CD4-positive, CD25-positive, alpha-beta regulatory T cell (primary cell): ENCODE results near the gene CCDC88C. TPM values are rescaled to one million over a fixed set of nuclear protein-coding genes. Genes with fewer than 3 reads are reported as not detected.
"Not testable (repeated sequence)": the region's sequence is repeated elsewhere in the genome, so short reads cannot be mapped to it uniquely, and the experiment has no call there.

Experiments
- ATAC-seq, 2 donors: fragments of 150-1000 bp; cut with Tn5 transposase; one replicate each; pipeline ENCODE4 v1.10.0; 2021; ENCODE audit warnings: low read depth in 2 of 2, moderate number of reproducible peaks in 2 of 2, moderate library complexity in 1 of 2
- DNase-seq, 3 donors: peaks; one replicate each; pipeline versions ENCODE4 v3.0.0 to v3.0.0-alpha.2; 2012 to 2022; ENCODE audit warnings: mixed read lengths in 1 of 3
- H3K27ac ChIP-seq: one replicate; pipeline ENCODE4 v1.7.0; 2013; ENCODE audit warnings: mild to moderate bottlenecking, low read length; ENCODE audit not compliant: insufficient read depth, poor library complexity, severe bottlenecking
- H3K27me3 ChIP-seq: one replicate; pipeline ENCODE4 v1.7.0; 2013; ENCODE audit warnings: low read length; ENCODE audit not compliant: control insufficient read depth, insufficient read depth
- H3K36me3 ChIP-seq: one replicate; pipeline ENCODE4 v1.7.0; 2013; ENCODE audit warnings: mild to moderate bottlenecking, low read length, moderate library complexity; ENCODE audit not compliant: control insufficient read depth, insufficient read depth
- H3K4me1 ChIP-seq: 2 replicates; pipeline ENCODE4 v1.7.0; 2013; ENCODE audit warnings: mild to moderate bottlenecking, low read length; ENCODE audit not compliant: insufficient read depth, control insufficient read depth, poor library complexity, severe bottlenecking
- H3K4me3 ChIP-seq: one replicate; pipeline ENCODE4 v1.7.0; 2013; ENCODE audit warnings: low read depth, mild to moderate bottlenecking, low read length, moderate library complexity
- H3K9me3 ChIP-seq, 2 experiments: 1 replicate in 1 of 2; 2 replicates in 1 of 2; pipeline ENCODE4 v1.7.0; 2013; ENCODE audit warnings: low read length in 2 of 2, mild to moderate bottlenecking in 1 of 2, moderate library complexity in 1 of 2; ENCODE audit not compliant: control insufficient read depth in 2 of 2
- H3K27ac Mint-ChIP-seq, 3 donors: one replicate each; pipeline ENCODE4 v1.8.0; 2020 to 2022; ENCODE audit warnings: mild to moderate bottlenecking in 3 of 3, mixed read lengths in 3 of 3, moderate library complexity in 2 of 3
- H3K27me3 Mint-ChIP-seq: one replicate; pipeline ENCODE4 v1.8.0; 2022; ENCODE audit warnings: mild to moderate bottlenecking, mixed read lengths
- H3K36me3 Mint-ChIP-seq: one replicate; pipeline ENCODE4 v1.8.0; 2020; ENCODE audit warnings: mixed read lengths
- H3K4me1 Mint-ChIP-seq, 4 donors: one replicate each; pipeline ENCODE4 v1.8.0; 2020 to 2022; ENCODE audit warnings: mixed read lengths in 4 of 4, mild to moderate bottlenecking in 1 of 4
- H3K4me3 Mint-ChIP-seq, 4 donors: one replicate each; pipeline ENCODE4 v1.8.0; 2020 to 2022; ENCODE audit warnings: mild to moderate bottlenecking in 4 of 4, mixed read lengths in 4 of 4, moderate library complexity in 3 of 4
- H3K9me3 Mint-ChIP-seq, 7 donors: one replicate each; pipeline ENCODE4 v1.8.0; 2020 to 2022; ENCODE audit warnings: mixed read lengths in 7 of 7, mild to moderate bottlenecking in 3 of 7, moderate library complexity in 2 of 7
- polyA plus RNA-seq, 4 donors: library from polyadenylated mRNA; unstranded; fragments of 300-500 nt; fragmentation: Illumina TruSeq; gene quantifications; one replicate each; pipeline ENCODE4 v1.2.3, GENCODE V29; 2021
- total RNA-seq: library from RNA; stranded (reverse); gene quantifications from one replicate; pipeline ENCODE4 v1.2.3, GENCODE V29; 2022

CCDC88C gene
- total and polyA plus RNA-seq, 5 donors from 2014 or later: 25.9 to 466 (median 31.8) TPM

DNA sequence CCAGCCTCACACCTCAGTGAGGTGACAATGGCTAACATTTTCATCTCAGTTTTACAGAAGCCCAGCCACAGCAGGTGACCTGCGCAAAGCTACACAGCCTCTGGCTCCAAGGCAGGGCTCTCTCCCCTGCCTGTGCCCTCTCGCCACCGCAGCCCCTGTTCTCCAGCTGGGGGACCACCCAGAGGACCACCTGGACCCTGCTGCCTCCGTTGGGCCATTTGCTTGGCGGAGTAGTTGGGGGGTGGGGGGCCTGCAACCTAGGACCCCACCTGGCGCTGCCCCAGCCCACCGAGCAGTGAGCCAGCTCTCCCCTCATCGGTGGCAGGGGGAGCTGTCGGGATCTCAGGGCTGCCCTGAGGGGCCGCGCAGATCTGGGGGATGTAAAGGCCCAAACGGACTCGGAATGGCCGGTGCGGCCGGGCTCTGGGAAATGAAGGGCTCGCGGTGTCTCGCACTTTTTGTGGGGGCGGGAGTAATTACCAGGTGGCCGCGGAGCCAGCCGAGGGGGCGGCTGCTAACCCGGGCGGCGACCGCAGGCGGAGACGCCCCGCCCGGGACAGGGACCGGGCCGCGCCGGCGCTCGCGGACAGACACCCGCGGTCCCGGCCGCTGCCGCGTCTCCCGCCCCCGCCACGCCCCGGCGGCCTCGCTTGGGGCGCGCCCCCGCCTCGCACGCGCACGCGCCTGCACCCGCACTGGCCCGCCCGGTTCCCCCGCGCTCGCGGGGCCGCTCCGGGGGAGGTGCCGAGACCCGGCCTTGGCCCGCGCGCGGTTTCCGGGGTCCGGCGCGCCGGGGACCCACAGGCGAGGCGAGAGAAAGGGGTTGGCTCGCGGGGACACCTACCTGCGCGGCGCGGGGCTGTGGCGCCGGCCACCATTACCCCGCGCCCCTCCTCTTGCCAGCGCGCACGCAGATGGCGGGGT, 164.5 kb downstream of the CCDC88C start:
- Mint-ChIP-seq H3K27ac (peak overlapping the region; percentile 29 to 99 (median 93)), H3K27me3 (no peaks in the 10 kb centered on the region), H3K4me3 (peak overlapping the region; percentile 65 to 91 (median 86)), H3K36me3 (peaks cover 3% of the 10 kb centered on the region), H3K9me3 (no peaks in the 10 kb centered on the region), H3K4me1 (peaks cover 28 to 87% (median 64%) of the 10 kb centered on the region in 4 donors)
- ATAC-seq (peak; percentile 17 to 25), DNase-seq (peak; percentile 37 to 53 (median 48))
- H3K4me1 ChIP-seq: peaks cover 77% of the 10 kb centered on the region
- H3K4me3 ChIP-seq: no peak overlapping the region
- no peaks in the 10 kb centered on the region for H3K9me3 ChIP-seq
- peak overlapping the region; percentile 98 for H3K27ac ChIP-seq
- no peaks in the 10 kb centered on the region for H3K27me3 ChIP-seq
- no peaks in the 10 kb centered on the region for H3K36me3 ChIP-seq

DNA sequence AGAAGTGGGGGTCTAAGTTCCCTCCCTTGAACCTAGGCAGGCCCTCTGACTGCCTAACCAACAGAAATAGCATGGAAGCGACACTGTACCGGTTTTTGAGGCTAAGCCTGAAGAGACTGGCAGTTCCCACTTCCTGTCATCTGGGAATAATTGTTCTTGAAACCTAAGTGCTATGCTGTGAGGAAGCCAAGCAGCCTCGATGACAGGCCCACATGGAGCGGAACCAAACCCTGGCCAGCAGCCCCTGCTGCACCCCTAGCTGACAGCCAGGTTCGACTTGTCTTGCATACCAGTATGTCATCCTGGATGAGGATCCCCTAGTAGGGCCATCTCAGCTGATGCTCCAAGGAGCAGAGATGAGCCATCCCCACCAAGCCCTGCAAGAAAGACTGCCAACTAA, 166.7 kb downstream of the CCDC88C start:
- peak overlapping the region; percentile 61 for H3K4me3 ChIP-seq
- no peak for DNase-seq
- H3K36me3 ChIP-seq: peaks cover 2% of the 10 kb centered on the region
- Mint-ChIP-seq H3K27me3 (no peaks in the 10 kb centered on the region), H3K4me1 (peaks cover 32 to 89% (median 68%) of the 10 kb centered on the region in 4 donors), H3K36me3 (peaks cover 11% of the 10 kb centered on the region), H3K4me3 (peak overlapping the region in 3 of 4 donors; percentile 79 to 83 (median 81)), H3K9me3 (peaks cover 0 to 8% (median 3%) of the 10 kb centered on the region in 7 donors), H3K27ac (peak overlapping the region; percentile 94 to 99 (median 96))
- no peaks in the 10 kb centered on the region for H3K9me3 ChIP-seq
- no peak for ATAC-seq
- H3K27me3 ChIP-seq: no peaks in the 10 kb centered on the region
- peak overlapping the region; percentile 98 for H3K27ac ChIP-seq
- peaks cover 89% of the 10 kb centered on the region for H3K4me1 ChIP-seq

DNA sequence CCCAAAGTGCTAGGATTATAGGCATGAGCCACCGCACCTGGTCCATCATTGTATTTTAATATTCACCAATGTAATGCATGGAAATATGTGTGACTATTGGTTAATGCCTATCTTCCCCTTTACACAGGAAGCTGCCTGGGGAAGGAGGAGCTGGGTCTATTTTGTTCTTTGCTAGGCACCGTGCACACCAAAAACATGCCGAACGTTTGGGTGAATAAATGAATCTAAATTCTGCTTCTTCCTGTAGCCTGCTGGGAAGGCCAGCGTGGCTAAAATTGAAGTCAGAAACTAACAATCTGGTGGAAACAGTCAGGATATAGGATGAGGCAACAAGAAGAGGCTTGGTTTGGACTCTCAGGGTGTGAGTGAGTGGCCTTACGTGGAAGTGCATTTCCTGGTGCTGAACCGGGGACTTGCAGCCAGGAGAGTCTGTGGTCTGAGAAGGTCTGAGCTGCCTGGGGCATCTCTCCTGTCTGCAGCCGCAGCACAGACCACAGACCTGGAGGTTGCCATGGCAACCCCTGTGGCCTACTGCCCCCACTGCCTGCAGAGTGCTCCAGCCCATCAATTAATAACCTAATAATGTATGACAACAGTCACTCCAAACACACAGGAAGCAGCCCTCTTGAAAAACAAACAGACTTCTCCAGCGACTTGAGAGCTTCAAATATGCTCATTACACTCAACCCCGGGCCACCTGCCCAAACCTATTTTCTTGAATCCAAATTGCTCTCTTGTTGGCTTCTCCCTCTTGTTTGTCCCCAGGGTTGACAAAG, 167.6 kb downstream of the CCDC88C start:
- H3K4me1 Mint-ChIP-seq: peaks cover 32 to 90% (median 68%) of the 10 kb centered on the region in 4 donors
- peak overlapping the region; percentile 61 for H3K4me3 ChIP-seq
- peak overlapping the region; percentile 94 to 99 (median 96) for H3K27ac Mint-ChIP-seq
- no peaks in the 10 kb centered on the region for H3K27me3 ChIP-seq
- H3K36me3 Mint-ChIP-seq: peaks cover 11% of the 10 kb centered on the region
- peaks cover 3% of the 10 kb centered on the region for H3K27me3 Mint-ChIP-seq
- DNase-seq (peak; percentile 43 to 78 (median 55)), ATAC-seq (no peak)
- H3K4me1 ChIP-seq: peaks cover 90% of the 10 kb centered on the region
- peaks cover 0 to 9% (median 4%) of the 10 kb centered on the region in 7 donors for H3K9me3 Mint-ChIP-seq
- H3K9me3 ChIP-seq: no peaks in the 10 kb centered on the region
- peak overlapping the region; percentile 98 for H3K27ac ChIP-seq
- H3K36me3 ChIP-seq: peaks cover 2% of the 10 kb centered on the region
- peak overlapping the region; percentile 71 to 83 (median 80) for H3K4me3 Mint-ChIP-seq

DNA sequence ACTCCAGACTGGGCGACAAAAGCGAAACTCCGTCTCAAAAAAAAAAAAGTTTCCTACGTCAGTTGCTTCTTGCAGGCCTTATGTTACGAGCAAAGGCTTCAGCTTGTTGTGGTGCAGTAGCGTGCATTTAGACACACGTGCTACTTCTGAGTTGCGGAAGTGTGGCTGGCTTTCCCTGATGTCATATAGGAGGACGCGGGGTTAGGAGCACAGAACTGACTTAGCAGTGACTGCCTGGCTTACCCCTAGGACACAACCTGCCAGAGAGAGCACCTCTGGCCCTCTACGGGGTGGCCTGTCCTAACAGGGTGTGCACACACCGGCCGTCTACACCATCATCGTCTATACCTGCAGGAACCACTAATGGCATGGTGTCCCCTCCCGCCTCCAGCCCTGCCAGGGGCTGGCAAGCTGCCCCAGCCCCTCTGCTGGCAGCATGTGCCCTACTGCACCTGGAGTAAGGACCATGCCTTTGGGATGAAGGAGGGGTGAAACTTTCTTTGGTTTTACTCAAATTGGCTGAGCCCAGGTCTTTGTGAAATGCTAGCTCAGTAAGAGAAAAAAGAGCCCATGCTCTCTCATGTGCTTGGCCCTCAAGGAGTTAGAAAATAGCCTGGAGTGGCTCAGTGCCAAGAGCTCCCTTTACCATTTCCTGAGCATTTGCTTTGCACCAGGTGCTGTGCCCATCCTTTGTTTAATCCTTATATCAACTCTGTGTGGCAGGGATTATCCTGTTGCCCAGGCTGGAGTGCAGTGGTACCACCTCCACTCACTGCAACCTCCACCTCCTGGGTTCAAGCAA, 171.4 kb downstream of the CCDC88C start:
- Mint-ChIP-seq H3K27ac (peak overlapping the region; percentile 96 to 100 (median 99)), H3K9me3 (peaks cover 0 to 9% (median 4%) of the 10 kb centered on the region in 7 donors), H3K4me3 (peak overlapping the region; percentile 84 to 100 (median 92)), H3K4me1 (peaks cover 24 to 96% (median 75%) of the 10 kb centered on the region in 4 donors), H3K27me3 (peaks cover 11% of the 10 kb centered on the region), H3K36me3 (peaks cover 14% of the 10 kb centered on the region)
- Histone ChIP-seq H3K27ac (peak overlapping the region; percentile 98), H3K4me3 (peak overlapping the region; percentile 32), H3K36me3 (peaks cover 2% of the 10 kb centered on the region), H3K4me1 (peaks cover 93% of the 10 kb centered on the region), H3K9me3 (no peaks in the 10 kb centered on the region), H3K27me3 (no peaks in the 10 kb centered on the region)
- ATAC-seq (peak; percentile 69 to 75), DNase-seq (peak; percentile 78 to 96 (median 89))

DNA sequence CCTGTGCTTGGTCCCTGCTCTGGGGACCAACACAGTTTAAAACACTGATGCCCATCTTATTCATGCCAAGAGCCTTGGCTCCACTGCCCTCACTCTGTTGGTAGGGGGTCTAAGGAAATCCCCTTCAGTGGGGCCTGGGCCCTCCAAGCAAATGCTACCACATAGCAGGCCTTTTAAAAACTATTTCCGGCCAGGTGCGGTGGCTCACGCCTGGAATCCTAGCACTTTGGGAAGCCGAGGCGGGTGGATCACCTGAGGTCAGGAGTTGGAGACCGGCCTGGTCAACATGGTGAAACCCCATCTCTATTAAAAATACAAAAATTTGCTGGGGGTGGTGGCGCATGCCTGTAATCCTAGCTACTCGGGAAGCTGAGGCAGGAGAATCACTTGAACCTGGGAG, 172.0 kb downstream of the CCDC88C start:
- peak overlapping the region; percentile 98 for H3K27ac ChIP-seq
- H3K4me3 ChIP-seq: peak overlapping the region; percentile 92
- not testable (repeated sequence) for DNase-seq, H3K36me3 ChIP-seq, ATAC-seq, H3K9me3 ChIP-seq, H3K27me3 ChIP-seq, H3K9me3 Mint-ChIP-seq
- Mint-ChIP-seq H3K27ac (peak overlapping the region; percentile 96 to 100 (median 99)), H3K36me3 (peaks cover 14% of the 10 kb centered on the region), H3K4me1 (peaks cover 23 to 97% (median 75%) of the 10 kb centered on the region in 4 donors), H3K27me3 (peaks cover 11% of the 10 kb centered on the region), H3K4me3 (peak overlapping the region; percentile 84 to 100 (median 92))
- peaks cover 92% of the 10 kb centered on the region for H3K4me1 ChIP-seq

DNA sequence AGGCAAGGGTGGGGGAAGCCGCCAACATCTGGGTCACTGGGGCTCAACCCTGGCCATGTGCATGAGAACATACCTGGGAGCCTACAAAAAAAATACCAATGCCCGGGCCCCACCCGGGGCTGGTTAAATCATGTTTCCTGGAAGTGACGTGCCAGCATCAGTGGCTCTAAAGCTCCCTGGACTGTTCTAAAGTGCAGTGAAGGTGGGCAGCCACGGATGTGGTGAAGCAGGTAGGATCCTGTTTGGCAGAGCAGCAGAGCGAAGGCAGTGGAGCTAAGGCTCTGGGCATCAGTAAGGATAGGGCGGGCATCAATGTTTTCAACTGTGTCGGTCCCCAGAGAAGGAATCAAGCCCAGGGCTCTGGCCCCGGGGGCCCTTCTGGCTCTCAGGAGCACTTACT, 172.6 kb downstream of the CCDC88C start:
- ATAC-seq: peak; percentile 47 to 54
- H3K4me3 Mint-ChIP-seq: peak overlapping the region; percentile 90 to 100 (median 92)
- DNase-seq: peak; percentile 63 to 97 (median 83)
- no peaks in the 10 kb centered on the region for H3K27me3 ChIP-seq
- peaks cover 0 to 9% (median 4%) of the 10 kb centered on the region in 7 donors for H3K9me3 Mint-ChIP-seq
- peak overlapping the region; percentile 96 to 99 (median 99) for H3K27ac Mint-ChIP-seq
- peaks cover 18 to 97% (median 74%) of the 10 kb centered on the region in 4 donors for H3K4me1 Mint-ChIP-seq
- H3K36me3 Mint-ChIP-seq: peaks cover 14% of the 10 kb centered on the region
- H3K36me3 ChIP-seq: peaks cover 2% of the 10 kb centered on the region
- no peaks in the 10 kb centered on the region for H3K9me3 ChIP-seq
- peaks cover 11% of the 10 kb centered on the region for H3K27me3 Mint-ChIP-seq
- H3K4me3 ChIP-seq: peak overlapping the region; percentile 92
- H3K4me1 ChIP-seq: peaks cover 89% of the 10 kb centered on the region
- H3K27ac ChIP-seq: peak overlapping the region; percentile 98
